ENCODE data around the gene FCRL6.

FCRL6 gene

GRCh38 chr1:159857889-159858288 is 55.7 kb downstream of the FCRL6 start:
- Mint-ChIP-seq H3K4me3 (no peak overlapping the region), H3K27ac (no peak overlapping the region), H3K9me3 (ENCODE audit: low read depth) (no peaks in the 10 kb centered on the region), H3K27me3 (no peaks in the 10 kb centered on the region), H3K36me3 (no peaks in the 10 kb centered on the region), H3K4me1 (ENCODE audit: low read depth) (peaks cover 21% of the 10 kb centered on the region)

GRCh38 chr1:159859767-159860322 is 57.7 kb downstream of the FCRL6 start:
- no peaks in the 10 kb centered on the region for H3K36me3 Mint-ChIP-seq
- H3K27ac Mint-ChIP-seq: no peak overlapping the region
- H3K27me3 Mint-ChIP-seq: no peaks in the 10 kb centered on the region
- H3K4me3 Mint-ChIP-seq: no peak overlapping the region
- peaks cover 10% of the 10 kb centered on the region for H3K4me1 Mint-ChIP-seq (ENCODE audit: low read depth)
- no peaks in the 10 kb centered on the region for H3K9me3 Mint-ChIP-seq (ENCODE audit: low read depth)

DNA sequence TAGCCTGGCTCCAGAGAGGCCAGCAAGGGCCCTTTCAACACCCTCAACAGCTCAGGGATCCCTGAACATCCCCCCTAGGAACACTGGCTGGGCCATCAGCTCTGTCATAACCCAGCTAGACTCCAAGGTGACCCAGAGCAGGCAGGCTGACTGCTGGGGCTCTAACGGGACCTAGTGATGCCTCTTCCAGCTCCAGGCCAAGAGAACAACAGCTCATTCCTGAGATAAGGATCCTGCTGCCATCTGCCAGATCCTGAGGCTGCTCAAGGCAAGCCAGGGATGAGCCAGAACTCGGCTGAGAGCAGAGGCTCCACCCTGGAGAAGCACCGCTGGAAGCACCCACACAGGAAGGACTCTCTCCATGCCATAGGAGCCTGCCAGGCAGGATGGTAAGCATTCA is 58.3 kb downstream of the FCRL6 start:
- Mint-ChIP-seq H3K9me3 (ENCODE audit: low read depth) (no peaks in the 10 kb centered on the region), H3K27ac (no peak overlapping the region), H3K36me3 (no peaks in the 10 kb centered on the region), H3K4me3 (no peak overlapping the region), H3K4me1 (ENCODE audit: low read depth) (peaks cover 5% of the 10 kb centered on the region), H3K27me3 (no peaks in the 10 kb centered on the region)

DNA sequence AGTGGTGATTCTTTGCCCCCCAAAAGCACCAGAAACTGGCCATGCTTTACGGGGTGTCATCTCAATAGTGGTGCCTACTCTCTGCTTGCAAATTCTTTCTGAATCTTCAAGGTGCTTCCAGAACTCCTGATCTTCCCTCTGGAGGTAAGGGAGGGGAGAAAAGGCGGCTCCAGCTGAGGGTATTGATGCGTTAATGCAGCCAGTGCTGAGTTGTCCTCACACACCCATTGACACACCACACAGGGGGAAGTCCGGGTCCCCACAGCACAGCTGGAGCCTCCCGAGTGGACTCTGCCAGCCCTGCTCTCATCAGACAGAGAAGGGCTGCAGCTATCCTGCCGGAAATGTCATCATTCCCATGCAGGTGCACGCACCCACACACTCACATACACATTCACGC is 59.1 kb downstream of the FCRL6 start:
- Mint-ChIP-seq H3K4me3 (no peak overlapping the region), H3K36me3 (no peaks in the 10 kb centered on the region), H3K27me3 (no peaks in the 10 kb centered on the region), H3K4me1 (ENCODE audit: low read depth) (peaks cover 5% of the 10 kb centered on the region), H3K27ac (no peak overlapping the region), H3K9me3 (ENCODE audit: low read depth) (no peaks in the 10 kb centered on the region)

- Mint-ChIP-seq H3K36me3 (no peaks in the 10 kb centered on the region), H3K4me3 (no peak overlapping the region), H3K4me1 (ENCODE audit: low read depth) (peaks cover 9% of the 10 kb centered on the region), H3K27me3 (no peaks in the 10 kb centered on the region), H3K9me3 (ENCODE audit: low read depth) (no peaks in the 10 kb centered on the region), H3K27ac (no peak overlapping the region)
Observed at GRCh38 chr1:159862031-159862430, 59.9 kb downstream of the FCRL6 start.

- no peaks in the 10 kb centered on the region for H3K36me3 Mint-ChIP-seq
- no peaks in the 10 kb centered on the region for H3K27me3 Mint-ChIP-seq
- H3K4me3 Mint-ChIP-seq: no peak within 1 kb of the TSS
- H3K9me3 Mint-ChIP-seq (ENCODE audit: low read depth): no peaks in the 10 kb centered on the region
- peaks cover 12% of the 10 kb centered on the region for H3K4me1 Mint-ChIP-seq (ENCODE audit: low read depth)
- no peak within 1 kb of the TSS for H3K27ac Mint-ChIP-seq
Observed at GRCh38 chr1:159862557-159862956, 60.4 kb downstream of the FCRL6 start, which contains the start of gene VSIG8. VSIG8 (minus strand) TSS chr1:159862657; CDS start chr1:159862521, 136 bp downstream.

DNA sequence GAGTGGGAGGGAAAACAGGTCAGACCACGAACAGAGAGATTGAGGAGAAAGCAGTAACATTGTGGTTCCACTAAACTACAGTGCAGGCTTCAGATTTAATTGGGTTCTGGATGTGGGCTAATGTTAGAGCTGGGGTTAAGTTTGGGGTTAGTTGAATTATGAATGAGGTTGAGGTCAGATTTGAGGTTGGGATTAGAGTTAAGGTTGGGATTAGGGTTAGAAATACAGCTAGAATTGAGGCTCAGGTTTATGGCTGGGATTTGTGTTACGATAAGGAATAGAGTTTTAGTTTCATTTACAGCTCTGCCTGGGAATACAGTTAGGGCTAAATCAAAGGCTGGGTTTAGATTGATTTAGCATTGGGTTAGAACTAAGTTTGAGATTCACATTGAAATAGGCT is 62.1 kb downstream of the FCRL6 start:
- Mint-ChIP-seq H3K9me3 (ENCODE audit: low read depth) (no peaks in the 10 kb centered on the region), H3K4me1 (ENCODE audit: low read depth) (peaks cover 16% of the 10 kb centered on the region), H3K27me3 (no peaks in the 10 kb centered on the region), H3K27ac (no peak overlapping the region), H3K36me3 (no peaks in the 10 kb centered on the region), H3K4me3 (no peak overlapping the region)

All from activated naive CD8-positive, alpha-beta T cell (primary cell).